ENCODE results near the gene C19orf12.

GRCh38 chr19:29650772-29651387, 64.2 kb downstream of the C19orf12 start:
- TF ChIP-seq POLR2AphosphoS5 (IDR thresholded peaks at IDR 0.05; ENCODE audit: borderline replicate concordance, low read depth, low read length) (no peak), EZH2 (IDR thresholded peaks at IDR 0.05) (no peak), FOXP2 (optimal IDR thresholded peaks at IDR 0.05; ENCODE audit: control extremely low read depth, extremely low read length, insufficient read depth) (no peak)
